Hepatocyte (in vitro differentiated cells): ENCODE measurements around the gene BCL11A. TPM values are rescaled to one million over a fixed set of nuclear protein-coding genes. Genes with fewer than 3 reads are reported as not detected.

Experiments
- DNase-seq: peaks from one replicate; pipeline ENCODE4 v3.0.0-alpha.2; 2016; ENCODE audit warnings: low spot score
- H2AFZ ChIP-seq: fragments of 200-600 bp; sonication (generic); 2 replicates; pipeline ENCODE4 v1.6.0; 2016; ENCODE audit warnings: antibody characterized with exemption, mild to moderate bottlenecking
- H3K27ac ChIP-seq: fragments of 200-600 bp; sonication (generic); 2 replicates; pipeline ENCODE4 v1.5.1; 2016; ENCODE audit warnings: mild to moderate bottlenecking
- H3K27me3 ChIP-seq: fragments of 200-600 bp; sonication (generic); 2 replicates; pipeline ENCODE4 v1.6.1; 2016
- H3K36me3 ChIP-seq: fragments of 200-600 bp; sonication (generic); replicated peaks from 2 replicates; pipeline ENCODE4 v1.5.1; 2016; ENCODE audit warnings: low read depth; ENCODE audit not compliant: insufficient read depth
- H3K4me1 ChIP-seq: fragments of 200-600 bp; sonication (generic); 2 replicates; pipeline ENCODE4 v1.5.1; 2016; ENCODE audit warnings: mild to moderate bottlenecking, moderate library complexity; ENCODE audit not compliant: insufficient read depth
- H3K4me2 ChIP-seq: fragments of 200-600 bp; sonication (generic); 2 replicates; pipeline ENCODE4 v1.6.0; 2016
- H3K4me3 ChIP-seq: fragments of 200-600 bp; sonication (generic); 2 replicates; pipeline ENCODE4 v1.5.1; 2016; ENCODE audit warnings: mild to moderate bottlenecking
- H3K79me2 ChIP-seq: fragments of 200-600 bp; sonication (generic); 2 replicates; pipeline ENCODE4 v1.6.0; 2017; ENCODE audit warnings: mild to moderate bottlenecking
- H3K9me2 ChIP-seq: fragments of 200-600 bp; sonication (generic); replicated peaks from 2 replicates; pipeline ENCODE4 v1.6.0; 2017; ENCODE audit warnings: mild to moderate bottlenecking; ENCODE audit not compliant: insufficient read depth
- H3K9me3 ChIP-seq: fragments of 200-600 bp; sonication (generic); 2 replicates; pipeline ENCODE4 v1.5.1; 2016; ENCODE audit warnings: low read depth, mild to moderate bottlenecking
- H4K20me1 ChIP-seq: fragments of 200-600 bp; sonication (generic); 2 replicates; pipeline ENCODE4 v1.6.0; 2016; ENCODE audit warnings: mild to moderate bottlenecking; ENCODE audit not compliant: insufficient read depth, poor library complexity, severe bottlenecking
- EZH2 ChIP-seq: fragments of 200-600 bp; sonication (generic); IDR thresholded peaks from 2 replicates; pipeline ENCODE4 v1.6.1; 2016; ENCODE audit warnings: antibody characterized with exemption, mild to moderate bottlenecking, borderline replicate concordance
- EZH2phosphoT487 ChIP-seq: fragments of 200-600 bp; sonication (generic); IDR thresholded peaks from one replicate; pipeline ENCODE4 v1.6.1; 2018; ENCODE audit warnings: antibody characterized with exemption, mild to moderate bottlenecking, low read depth, moderate library complexity; ENCODE audit not compliant: unreplicated experiment, severe bottlenecking
- WGBS: methylation state at CpG from one replicate; pipeline ENCODE4 v1.1.6; 2016; ENCODE audit warnings: low lambda C conversion rate; ENCODE audit errors: missing lambda C conversion rate; 5-methylcytosine and 5-hydroxymethylcytosine counted together
- polyA plus RNA-seq: library from polyadenylated mRNA; unstranded; fragments of >200 nt; fragmentation: Nextera tagmentation; extraction: Ambion mirVana; gene quantifications from 2 replicates; pipeline ENCODE4 v1.2.1, GENCODE V29; 2016
- total RNA-seq: library from RNA; depleted of rRNA; stranded (reverse); fragments of >200 nt; gene quantifications from 2 replicates; pipeline ENCODE4 v1.2.3, GENCODE V29; 2014
- TF ChIP-seq, protein P1 (sequence below): fragments of 200-600 bp; sonication (generic); IDR thresholded peaks from 2 replicates; pipeline ENCODE4 v1.5.1; 2016; ENCODE audit warnings: antibody characterized with exemption, mild to moderate bottlenecking; ENCODE audit not compliant: poor library complexity

Gene BCL11A
- total and polyA plus RNA-seq, 2 experiments from 2014 or later, result 14.4 to 22.6 TPM

DNA sequence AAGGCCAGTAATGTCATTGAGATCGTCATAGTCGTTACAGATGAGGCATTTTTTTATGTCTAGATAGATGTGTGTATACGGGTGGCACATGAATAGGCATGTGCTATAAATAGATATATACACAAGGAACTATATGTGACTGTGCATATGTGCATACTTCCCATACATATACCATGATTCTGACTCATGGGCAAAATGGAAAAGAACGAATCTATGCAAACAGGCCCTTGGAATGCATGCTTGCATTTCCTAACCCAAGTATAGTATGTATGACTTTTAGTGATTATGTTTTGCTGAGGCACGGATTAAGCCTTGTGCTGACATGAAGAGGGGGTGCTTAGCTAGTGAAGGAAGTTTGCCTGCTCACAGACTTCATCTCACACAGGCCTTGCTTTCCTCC, 111.7 kb downstream of the BCL11A start:
- 77% methylated on average over 5 of the region's 5 CpGs for WGBS
- H4K20me1 ChIP-seq, result no peaks in the 10 kb centered on the region
- H2AFZ ChIP-seq, result no peak overlapping the region
- no peaks in the 10 kb centered on the region for H3K4me1 ChIP-seq
- no peaks in the 10 kb centered on the region for H3K27me3 ChIP-seq
- H3K4me2 ChIP-seq, result no peak overlapping the region
- no peak for DNase-seq
- H3K27ac ChIP-seq, result no peak overlapping the region
- H3K36me3 ChIP-seq, result no peaks in the 10 kb centered on the region
- TF ChIP-seq, protein P1, sequence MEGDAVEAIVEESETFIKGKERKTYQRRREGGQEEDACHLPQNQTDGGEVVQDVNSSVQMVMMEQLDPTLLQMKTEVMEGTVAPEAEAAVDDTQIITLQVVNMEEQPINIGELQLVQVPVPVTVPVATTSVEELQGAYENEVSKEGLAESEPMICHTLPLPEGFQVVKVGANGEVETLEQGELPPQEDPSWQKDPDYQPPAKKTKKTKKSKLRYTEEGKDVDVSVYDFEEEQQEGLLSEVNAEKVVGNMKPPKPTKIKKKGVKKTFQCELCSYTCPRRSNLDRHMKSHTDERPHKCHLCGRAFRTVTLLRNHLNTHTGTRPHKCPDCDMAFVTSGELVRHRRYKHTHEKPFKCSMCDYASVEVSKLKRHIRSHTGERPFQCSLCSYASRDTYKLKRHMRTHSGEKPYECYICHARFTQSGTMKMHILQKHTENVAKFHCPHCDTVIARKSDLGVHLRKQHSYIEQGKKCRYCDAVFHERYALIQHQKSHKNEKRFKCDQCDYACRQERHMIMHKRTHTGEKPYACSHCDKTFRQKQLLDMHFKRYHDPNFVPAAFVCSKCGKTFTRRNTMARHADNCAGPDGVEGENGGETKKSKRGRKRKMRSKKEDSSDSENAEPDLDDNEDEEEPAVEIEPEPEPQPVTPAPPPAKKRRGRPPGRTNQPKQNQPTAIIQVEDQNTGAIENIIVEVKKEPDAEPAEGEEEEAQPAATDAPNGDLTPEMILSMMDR, result no peak
- no peak for TF ChIP-seq EZH2
- no peak for TF ChIP-seq EZH2phosphoT487
- H3K9me3 ChIP-seq, result no peaks in the 10 kb centered on the region
- no peaks in the 10 kb centered on the region for H3K9me2 ChIP-seq
- H3K4me3 ChIP-seq, result no peak overlapping the region
- no peaks in the 10 kb centered on the region for H3K79me2 ChIP-seq

DNA sequence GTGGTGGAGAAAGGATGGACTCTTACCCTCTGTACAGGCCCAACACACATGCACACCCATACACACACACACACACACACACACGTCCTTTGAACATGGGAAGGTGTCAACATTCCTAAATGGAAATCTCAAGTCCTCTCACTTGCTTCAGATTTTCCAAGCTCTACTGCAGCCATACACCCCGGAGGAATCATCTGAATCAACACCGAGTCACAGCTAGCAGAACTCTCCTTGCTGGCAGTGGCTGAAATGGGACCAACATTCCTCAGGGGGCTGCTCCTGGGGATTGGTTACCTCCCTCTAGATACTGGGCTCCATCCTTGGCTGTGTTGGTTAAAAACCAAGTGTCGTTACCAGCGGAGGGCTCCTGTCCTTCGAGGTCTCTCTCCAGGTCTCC, 112.7 kb downstream of the BCL11A start:
- H3K4me2 ChIP-seq, result no peak overlapping the region
- no peaks in the 10 kb centered on the region for H3K9me3 ChIP-seq
- DNase-seq, result no peak
- WGBS, result 91% methylated on average over 6 of the region's 6 CpGs
- no peaks in the 10 kb centered on the region for H3K27me3 ChIP-seq
- no peaks in the 10 kb centered on the region for H3K9me2 ChIP-seq
- no peak overlapping the region for H2AFZ ChIP-seq
- H3K79me2 ChIP-seq, result no peaks in the 10 kb centered on the region
- H4K20me1 ChIP-seq, result no peaks in the 10 kb centered on the region
- no peak overlapping the region for H3K27ac ChIP-seq
- no peak overlapping the region for H3K4me3 ChIP-seq
- H3K4me1 ChIP-seq, result no peaks in the 10 kb centered on the region
- H3K36me3 ChIP-seq, result no peaks in the 10 kb centered on the region
- TF ChIP-seq EZH2phosphoT487 (no peak), EZH2 (no peak)
- TF ChIP-seq, protein P1, result no peak

DNA sequence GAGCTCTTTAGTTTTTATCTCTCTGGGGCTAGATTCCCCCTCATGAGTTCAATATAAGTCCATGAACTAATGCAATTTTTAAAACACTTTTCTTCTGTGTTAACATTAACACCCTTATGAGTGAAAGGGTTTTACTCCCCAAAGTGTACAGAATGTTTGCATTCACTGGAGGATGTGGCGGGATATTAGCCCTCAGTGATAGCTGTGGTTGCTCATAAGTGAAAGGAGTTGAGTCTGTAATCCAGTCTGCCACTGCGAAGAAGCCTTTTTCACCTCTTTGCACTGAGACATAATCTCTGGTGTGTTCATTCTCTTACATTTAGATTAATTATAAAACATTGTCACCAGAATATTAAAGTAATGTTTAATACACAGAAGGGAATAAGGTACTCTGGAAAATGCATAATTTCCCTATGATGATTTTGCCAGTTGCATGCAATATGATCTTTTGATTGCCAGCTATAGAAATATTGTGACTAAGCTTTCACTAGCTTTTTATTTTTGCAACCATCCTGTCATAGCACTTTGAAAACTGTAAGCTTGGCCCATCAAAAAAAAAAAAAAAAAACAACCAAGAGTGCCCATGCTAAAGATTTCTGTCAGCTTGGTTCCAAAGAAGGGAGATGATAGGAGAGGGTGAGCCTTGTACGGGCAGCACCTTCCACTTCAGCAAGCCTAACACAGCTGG, 113.2 kb downstream of the BCL11A start:
- H3K36me3 ChIP-seq, result no peaks in the 10 kb centered on the region
- TF ChIP-seq EZH2phosphoT487 (no peak), EZH2 (no peak)
- TF ChIP-seq, protein P1, result no peak
- no peaks in the 10 kb centered on the region for H3K9me3 ChIP-seq
- H3K4me2 ChIP-seq, result no peak overlapping the region
- 95% methylated on average over 3 of the region's 3 CpGs for WGBS
- DNase-seq, result no peak
- H3K4me1 ChIP-seq, result peaks cover 3% of the 10 kb centered on the region
- no peak overlapping the region for H3K4me3 ChIP-seq
- no peaks in the 10 kb centered on the region for H3K9me2 ChIP-seq
- no peak overlapping the region for H3K27ac ChIP-seq
- no peaks in the 10 kb centered on the region for H4K20me1 ChIP-seq
- no peaks in the 10 kb centered on the region for H3K79me2 ChIP-seq
- no peaks in the 10 kb centered on the region for H3K27me3 ChIP-seq
- no peak overlapping the region for H2AFZ ChIP-seq
